B cell (primary cell): ENCODE results near the gene DDHD1.

ENCODE experiments used
- CTCF ChIP-seq: fragments of 200-600 bp; IDR thresholded peaks from one replicate; pipeline ENCODE4 v1.8.0; 2022; ENCODE audit warnings: antibody characterized with exemption, mild to moderate bottlenecking
- EZH2 ChIP-seq: IDR thresholded peaks from 2 replicates; pipeline ENCODE4 v1.6.1; 2012; ENCODE audit warnings: borderline replicate concordance, low read depth, mild to moderate bottlenecking, moderate library complexity, low read length; ENCODE audit not compliant: insufficient read depth, poor library complexity, severe bottlenecking

GRCh38 chr14:53032161-53032803 lies 120.8 kb downstream of the DDHD1 start:
- no peak for TF ChIP-seq CTCF
- no peak for TF ChIP-seq EZH2
